ENCODE measurements around the gene PRKN.
A peak's percentile ranks its signal among the peaks of the same experiment; 100 is the strongest.

The PRKN gene

GRCh38 chr6:161894436-161894835 lies 833.1 kb downstream of the PRKN start:
- no peak for TF ChIP-seq CTCF (IDR thresholded peaks at IDR 0.05; ENCODE audit: poor library complexity, severe bottlenecking)
- no peak for ATAC-seq (ENCODE audit: low read depth)

GRCh38 chr6:161891542-161891941 lies 836.0 kb downstream of the PRKN start:
- no peak for DNase-seq (ENCODE audit: low spot score)
- Histone ChIP-seq H3K27me3 (ENCODE audit: insufficient read depth, poor library complexity, severe bottlenecking) (peaks cover 8% of the 10 kb centered on the region), H3K36me3 (ENCODE audit: low read depth) (no peaks in the 10 kb centered on the region), H3K27ac (ENCODE audit: poor library complexity, severe bottlenecking) (no peak overlapping the region), H3K9me3 (ENCODE audit: severe bottlenecking) (no peaks in the 10 kb centered on the region), H3K4me1 (ENCODE audit: insufficient read depth, poor library complexity, severe bottlenecking) (no peaks in the 10 kb centered on the region), H3K4me3 (ENCODE audit: severe bottlenecking) (no peak overlapping the region)
- no peak for ATAC-seq (ENCODE audit: low read depth)
- no peak for TF ChIP-seq CTCF (IDR thresholded peaks at IDR 0.05; ENCODE audit: poor library complexity, severe bottlenecking)

More at GRCh38 chr6:161894436-161894835, 833.1 kb downstream of the PRKN start:
- H3K4me3 ChIP-seq (ENCODE audit: severe bottlenecking), result no peak overlapping the region
- no peak overlapping the region for H3K27ac ChIP-seq (ENCODE audit: poor library complexity, severe bottlenecking)
- H3K4me1 ChIP-seq (ENCODE audit: insufficient read depth, poor library complexity, severe bottlenecking), result no peaks in the 10 kb centered on the region
- no peak for DNase-seq (ENCODE audit: low spot score)
- H3K27me3 ChIP-seq (ENCODE audit: insufficient read depth, poor library complexity, severe bottlenecking), result peaks cover 8% of the 10 kb centered on the region
- H3K9me3 ChIP-seq (ENCODE audit: severe bottlenecking), result no peaks in the 10 kb centered on the region
- no peaks in the 10 kb centered on the region for H3K36me3 ChIP-seq (ENCODE audit: low read depth)

GRCh38 chr6:161890832-161891297 lies 836.7 kb downstream of the PRKN start:
- no peak for TF ChIP-seq CTCF (IDR thresholded peaks at IDR 0.05; ENCODE audit: poor library complexity, severe bottlenecking)
- H3K36me3 ChIP-seq (ENCODE audit: low read depth), result no peaks in the 10 kb centered on the region
- H3K4me1 ChIP-seq (ENCODE audit: insufficient read depth, poor library complexity, severe bottlenecking), result no peaks in the 10 kb centered on the region
- ATAC-seq (ENCODE audit: low read depth) (no peak), DNase-seq (ENCODE audit: low spot score) (no peak)
- H3K27me3 ChIP-seq (ENCODE audit: insufficient read depth, poor library complexity, severe bottlenecking), result peaks cover 8% of the 10 kb centered on the region
- no peak overlapping the region for H3K4me3 ChIP-seq (ENCODE audit: severe bottlenecking)
- no peak overlapping the region for H3K27ac ChIP-seq (ENCODE audit: poor library complexity, severe bottlenecking)
- no peaks in the 10 kb centered on the region for H3K9me3 ChIP-seq (ENCODE audit: severe bottlenecking)

- no peak overlapping the region for H3K27ac ChIP-seq (ENCODE audit: poor library complexity, severe bottlenecking)
- ATAC-seq (ENCODE audit: low read depth), result 0 out of 3 replicates have a peak, but pooled peaks have one; percentile 12
- H3K4me3 ChIP-seq (ENCODE audit: severe bottlenecking), result no peak overlapping the region
These were observed 837.3 kb downstream of the PRKN start for GRCh38 chr6:161890133-161890831.

More at GRCh38 chr6:161890133-161890831, 837.3 kb downstream of the PRKN start:
- no peak for TF ChIP-seq CTCF (IDR thresholded peaks at IDR 0.05; ENCODE audit: poor library complexity, severe bottlenecking)
- DNase-seq (ENCODE audit: low spot score), result no peak
- Histone ChIP-seq H3K4me1 (ENCODE audit: insufficient read depth, poor library complexity, severe bottlenecking) (no peaks in the 10 kb centered on the region), H3K27me3 (ENCODE audit: insufficient read depth, poor library complexity, severe bottlenecking) (peaks cover 8% of the 10 kb centered on the region), H3K9me3 (ENCODE audit: severe bottlenecking) (no peaks in the 10 kb centered on the region), H3K36me3 (ENCODE audit: low read depth) (no peaks in the 10 kb centered on the region)
